Large intestine (tissue), 3 donors: Measurements from ENCODE around the gene NPHP3. TPM values are rescaled to one million over a fixed set of nuclear protein-coding genes. Genes with fewer than 3 reads are reported as not detected.

ENCODE experiments used
- DNase-seq, 2 donors: peaks; one replicate each; pipeline versions ENCODE4 v3.0.0 to v3.0.0-alpha.2; 2013
- H3K27ac ChIP-seq: one replicate; pipeline ENCODE4 v1.5.1; 2013; ENCODE audit warnings: low read length
- H3K27me3 ChIP-seq: 2 replicates; pipeline ENCODE4 v1.6.1; 2013; ENCODE audit warnings: low read length; ENCODE audit not compliant: control insufficient read depth, insufficient read depth
- H3K36me3 ChIP-seq: 2 replicates; pipeline ENCODE4 v1.6.1; 2013; ENCODE audit warnings: low read length; ENCODE audit not compliant: control insufficient read depth, insufficient read depth
- H3K4me1 ChIP-seq: one replicate; pipeline ENCODE4 v1.6.1; 2013; ENCODE audit warnings: low read length; ENCODE audit not compliant: control insufficient read depth, insufficient read depth
- H3K4me3 ChIP-seq: one replicate; pipeline ENCODE4 v1.5.1; 2013; ENCODE audit warnings: low read length
- H3K9me3 ChIP-seq: one replicate; pipeline ENCODE4 v1.6.1; 2013; ENCODE audit warnings: mild to moderate bottlenecking, low read depth, low read length, moderate library complexity; ENCODE audit not compliant: control insufficient read depth
- WGBS: methylation state at CpG from one replicate; pipeline ENCODE4 v1.1.5; 2013; ENCODE audit warnings: low lambda C conversion rate; ENCODE audit not compliant: insufficient coverage; 5-methylcytosine and 5-hydroxymethylcytosine counted together
- polyA plus RNA-seq: library from polyadenylated mRNA; unstranded; fragments of 120-200 nt; gene quantifications from one replicate; pipeline ENCODE4 v1.2.1, GENCODE V29; 2013

Gene NPHP3
- polyA plus RNA-seq, 1 donor = 34.1 TPM

GRCh38 chr3:132695422-132695821 lies 26.8 kb downstream of the NPHP3 start:
- H3K4me1 ChIP-seq = no peaks in the 10 kb centered on the region
- WGBS = no CpG with 5 or more reads among the region's 1 CpG
- no peaks in the 10 kb centered on the region for H3K9me3 ChIP-seq
- H3K27me3 ChIP-seq = no peaks in the 10 kb centered on the region
- peaks cover 59% of the 10 kb centered on the region for H3K36me3 ChIP-seq
- no peak overlapping the region for H3K4me3 ChIP-seq
- no peak for DNase-seq
- no peak overlapping the region for H3K27ac ChIP-seq

- DNase-seq = no peak
- peaks cover 58% of the 10 kb centered on the region for H3K36me3 ChIP-seq
- WGBS = 100% methylated on average over 3 of the region's 4 CpGs
Measured at GRCh38 chr3:132694991-132695390, 27.2 kb downstream of the NPHP3 start.

GRCh38 chr3:132690040-132690439 lies 32.2 kb downstream of the NPHP3 start:
- DNase-seq = no peak
- Histone ChIP-seq H3K4me3 (no peak overlapping the region), H3K27ac (no peak overlapping the region), H3K4me1 (no peaks in the 10 kb centered on the region), H3K27me3 (no peaks in the 10 kb centered on the region), H3K36me3 (peaks cover 58% of the 10 kb centered on the region), H3K9me3 (no peaks in the 10 kb centered on the region)
- 75% methylated on average over 2 of the region's 4 CpGs for WGBS

More at GRCh38 chr3:132694991-132695390, 27.2 kb downstream of the NPHP3 start:
- no peaks in the 10 kb centered on the region for H3K27me3 ChIP-seq
- H3K4me1 ChIP-seq = no peaks in the 10 kb centered on the region
- H3K4me3 ChIP-seq = no peak overlapping the region
- no peaks in the 10 kb centered on the region for H3K9me3 ChIP-seq
- H3K27ac ChIP-seq = no peak overlapping the region

- Histone ChIP-seq H3K36me3 (peaks cover 40% of the 10 kb centered on the region), H3K4me1 (no peaks in the 10 kb centered on the region), H3K4me3 (no peak overlapping the region), H3K27me3 (no peaks in the 10 kb centered on the region), H3K9me3 (no peaks in the 10 kb centered on the region), H3K27ac (no peak overlapping the region)
- DNase-seq = no peak
Measured at GRCh38 chr3:132682201-132682600, 40.0 kb downstream of the NPHP3 start.

- no peak overlapping the region for H3K27ac ChIP-seq
- no peak for DNase-seq
- no peaks in the 10 kb centered on the region for H3K9me3 ChIP-seq
- H3K27me3 ChIP-seq = no peaks in the 10 kb centered on the region
- no peak overlapping the region for H3K4me3 ChIP-seq
- WGBS = 100% methylated on average over 3 of the region's 3 CpGs
- H3K4me1 ChIP-seq = no peaks in the 10 kb centered on the region
- peaks cover 46% of the 10 kb centered on the region for H3K36me3 ChIP-seq
Measured at GRCh38 chr3:132681421-132681820, 40.8 kb downstream of the NPHP3 start.

- H3K4me3 ChIP-seq = no peak overlapping the region
- H3K9me3 ChIP-seq = no peaks in the 10 kb centered on the region
- no peaks in the 10 kb centered on the region for H3K4me1 ChIP-seq
- peaks cover 41% of the 10 kb centered on the region for H3K36me3 ChIP-seq
- no peak for DNase-seq
- WGBS = no CpG with 5 or more reads among the region's 5 CpGs
- H3K27me3 ChIP-seq = no peaks in the 10 kb centered on the region
- no peak overlapping the region for H3K27ac ChIP-seq
Measured at GRCh38 chr3:132679911-132680310, 42.3 kb downstream of the NPHP3 start.

GRCh38 chr3:132675408-132675807 lies 46.8 kb downstream of the NPHP3 start:
- no peak overlapping the region for H3K4me3 ChIP-seq
- DNase-seq = no peak
- no peaks in the 10 kb centered on the region for H3K4me1 ChIP-seq
- H3K27ac ChIP-seq = no peak overlapping the region
- no peaks in the 10 kb centered on the region for H3K27me3 ChIP-seq
- peaks cover 47% of the 10 kb centered on the region for H3K36me3 ChIP-seq
- H3K9me3 ChIP-seq = no peaks in the 10 kb centered on the region

- H3K9me3 ChIP-seq = no peaks in the 10 kb centered on the region
- peaks cover 4% of the 10 kb centered on the region for H3K4me1 ChIP-seq
- no peak overlapping the region for H3K4me3 ChIP-seq
- no CpG with 5 or more reads among the region's 5 CpGs for WGBS
- no peaks in the 10 kb centered on the region for H3K27me3 ChIP-seq
- peaks cover 35% of the 10 kb centered on the region for H3K36me3 ChIP-seq
- H3K27ac ChIP-seq = no peak overlapping the region
- no peak for DNase-seq
Measured at GRCh38 chr3:132669256-132669777, 52.9 kb downstream of the NPHP3 start.

- H3K27ac ChIP-seq = no peak overlapping the region
- DNase-seq = no peak
- no CpG with 5 or more reads among the region's 3 CpGs for WGBS
- H3K4me3 ChIP-seq = no peak overlapping the region
- H3K27me3 ChIP-seq = no peaks in the 10 kb centered on the region
- H3K9me3 ChIP-seq = no peaks in the 10 kb centered on the region
- peaks cover 15% of the 10 kb centered on the region for H3K36me3 ChIP-seq
- H3K4me1 ChIP-seq = peaks cover 10% of the 10 kb centered on the region
Measured at GRCh38 chr3:132665230-132665745, 56.9 kb downstream of the NPHP3 start.

GRCh38 chr3:132662212-132662611 lies 60.0 kb downstream of the NPHP3 start:
- H3K9me3 ChIP-seq = no peaks in the 10 kb centered on the region
- no peak for DNase-seq
- H3K27me3 ChIP-seq = no peaks in the 10 kb centered on the region
- peaks cover 6% of the 10 kb centered on the region for H3K36me3 ChIP-seq
- peak overlapping the region; percentile 85 for H3K4me3 ChIP-seq
- H3K27ac ChIP-seq = peak overlapping the region; percentile 97
- H3K4me1 ChIP-seq = peaks cover 6% of the 10 kb centered on the region

- Histone ChIP-seq H3K27me3 (no peaks in the 10 kb centered on the region), H3K36me3 (no peaks in the 10 kb centered on the region), H3K9me3 (no peaks in the 10 kb centered on the region), H3K27ac (peak overlapping the region; percentile 97), H3K4me3 (peak overlapping the region; percentile 85), H3K4me1 (peaks cover 9% of the 10 kb centered on the region)
- peak; percentile 60 to 84 for DNase-seq
- WGBS = 0% methylated on average over 2 of the region's 8 CpGs
Measured at GRCh38 chr3:132661101-132661500, 61.1 kb downstream of the NPHP3 start.
